Neuronal stem cell (in vitro differentiated cells): ENCODE data around the gene PFKFB3.

Source experiments
- DNase-seq: peaks from one replicate; pipeline ENCODE4 v3.0.0-alpha.2; 2013; ENCODE audit warnings: low spot score
- H2AFZ ChIP-seq: one replicate; pipeline ENCODE4 v1.6.1; 2013; ENCODE audit warnings: mild to moderate bottlenecking, low read length, inconsistent platforms
- H2AK5ac ChIP-seq: 2 replicates; pipeline ENCODE4 v1.6.1; 2013; ENCODE audit warnings: low read depth, mild to moderate bottlenecking, inconsistent platforms, low read length, moderate library complexity, mixed read lengths
- H2BK120ac ChIP-seq: 2 replicates; pipeline ENCODE4 v1.6.1; 2013; ENCODE audit warnings: low read depth, mild to moderate bottlenecking, inconsistent platforms, low read length, moderate library complexity, mixed read lengths
- H2BK12ac ChIP-seq: one replicate; pipeline ENCODE4 v1.6.1; 2013; ENCODE audit warnings: low read length, inconsistent platforms
- H2BK15ac ChIP-seq: 2 replicates; pipeline ENCODE4 v1.6.1; 2013; ENCODE audit warnings: mild to moderate bottlenecking, low read length, inconsistent platforms, mixed read lengths
- H2BK5ac ChIP-seq: one replicate; pipeline ENCODE4 v1.6.1; 2013; ENCODE audit warnings: inconsistent platforms, mild to moderate bottlenecking, low read length, moderate library complexity
- H3K14ac ChIP-seq: one replicate; pipeline ENCODE4 v1.6.1; 2013; ENCODE audit warnings: low read length, inconsistent platforms
- H3K18ac ChIP-seq: 2 replicates; pipeline ENCODE4 v1.6.1; 2013; ENCODE audit warnings: low read length, inconsistent platforms
- H3K23ac ChIP-seq: 2 replicates; pipeline ENCODE4 v1.6.1; 2013; ENCODE audit warnings: low read depth, mild to moderate bottlenecking, mixed read lengths, low read length, inconsistent platforms; ENCODE audit not compliant: poor library complexity
- H3K27ac ChIP-seq: replicated peaks from 3 replicates; pipeline ENCODE4 v1.5.1; 2013; ENCODE audit warnings: low read length, inconsistent platforms
- H3K27me3 ChIP-seq, 3 experiments: 2 replicates each; pipeline ENCODE4 v1.6.1; 2013; ENCODE audit warnings: low read length in 3 of 3, mild to moderate bottlenecking in 2 of 3, inconsistent platforms in 1 of 3, low read depth in 1 of 3, mixed read lengths in 1 of 3, moderate library complexity in 1 of 3; ENCODE audit not compliant: control insufficient read depth in 3 of 3, insufficient read depth in 3 of 3
- H3K36me3 ChIP-seq, 2 donors: replicated peaks in 1 of 2; 2 replicates each; pipeline ENCODE4 v1.6.1; 2013; ENCODE audit warnings: low read length in 2 of 2; ENCODE audit not compliant: control insufficient read depth in 2 of 2, insufficient read depth in 2 of 2
- H3K4ac ChIP-seq: 2 replicates; pipeline ENCODE4 v1.6.1; 2013; ENCODE audit warnings: inconsistent platforms, mild to moderate bottlenecking, low read length, moderate library complexity
- H3K4me1 ChIP-seq, 2 donors: 1 replicate in 1 of 2; 2 replicates in 1 of 2; pipeline ENCODE4 v1.6.1; 2013; ENCODE audit warnings: low read length in 2 of 2, low read depth in 1 of 2; ENCODE audit not compliant: control insufficient read depth in 2 of 2, insufficient read depth in 1 of 2
- H3K4me2 ChIP-seq: one replicate; pipeline ENCODE4 v1.6.1; 2013; ENCODE audit warnings: mild to moderate bottlenecking, low read length, inconsistent platforms; ENCODE audit not compliant: insufficient read depth, poor library complexity, severe bottlenecking
- H3K4me3 ChIP-seq, 2 donors: 2 replicates each; pipeline ENCODE4 v1.5.1; 2013; ENCODE audit warnings: low read length in 2 of 2, mild to moderate bottlenecking in 2 of 2, inconsistent platforms in 1 of 2, moderate library complexity in 1 of 2
- H3K79me1 ChIP-seq: one replicate; pipeline ENCODE4 v1.6.1; 2013; ENCODE audit warnings: low read depth, mild to moderate bottlenecking, inconsistent platforms, low read length, moderate library complexity
- H3K9ac ChIP-seq: one replicate; pipeline ENCODE4 v1.6.1; 2013; ENCODE audit warnings: mild to moderate bottlenecking, low read depth, low read length, inconsistent platforms; ENCODE audit not compliant: poor library complexity
- H3K9me3 ChIP-seq, 2 donors: replicated peaks in 1 of 2; 2 replicates each; pipeline versions ENCODE3 to v1.6.1; 2013; ENCODE audit warnings: low read length in 2 of 2, mild to moderate bottlenecking in 2 of 2, inconsistent platforms in 1 of 2, low read depth in 1 of 2, mixed read lengths in 1 of 2, moderate library complexity in 1 of 2; ENCODE audit not compliant: control insufficient read depth in 2 of 2, insufficient read depth in 1 of 2
- H4K8ac ChIP-seq: one replicate; pipeline ENCODE4 v1.6.1; 2013; ENCODE audit warnings: low read depth, mild to moderate bottlenecking, inconsistent platforms, low read length, moderate library complexity
- H4K91ac ChIP-seq: one replicate; pipeline ENCODE4 v1.6.1; 2013; ENCODE audit warnings: low read length, low read depth, mild to moderate bottlenecking, inconsistent platforms; ENCODE audit not compliant: poor library complexity
- WGBS, 2 donors: extraction: QIAGEN DNeasy Blood & Tissue Kit; methylation state at CpG; one replicate each; pipeline ENCODE4 v1.1.7; 2013; ENCODE audit warnings: missing lambda C conversion rate in 2 of 2, mixed read lengths in 1 of 2; ENCODE audit not compliant: insufficient read length in 2 of 2, insufficient replicate concordance in 1 of 2; ENCODE audit errors: extremely low coverage in 2 of 2; 5-methylcytosine and 5-hydroxymethylcytosine counted together

Gene PFKFB3

GRCh38 chr10:6218692-6219493, 16.2 kb downstream of the PFKFB3 start:
- no peak overlapping the region for H2BK120ac ChIP-seq
- WGBS, 2 donors: no CpG with 5 or more reads among the region's 24 CpGs
- no peak overlapping the region for H3K23ac ChIP-seq
- H3K18ac ChIP-seq: peak overlapping the region; percentile 79
- H2BK15ac ChIP-seq: peak overlapping the region; percentile 27
- no peaks in the 10 kb centered on the region for H3K27me3 ChIP-seq
- H3K14ac ChIP-seq: peak overlapping the region; percentile 92
- H3K4me3 ChIP-seq: no peak overlapping the region
- peak overlapping the region; percentile 77 for H3K27ac ChIP-seq
- no peak overlapping the region for H4K8ac ChIP-seq
- peak overlapping the region; percentile 48 for H2BK5ac ChIP-seq
- no peak overlapping the region for H2AK5ac ChIP-seq
- no peak overlapping the region for H3K4me2 ChIP-seq
- peak; percentile 17 for DNase-seq
- H3K36me3 ChIP-seq: peaks cover 72 to 96% of the 10 kb centered on the region in 2 donors
- H3K9ac ChIP-seq: no peak overlapping the region
- H3K79me1 ChIP-seq: peaks cover 15% of the 10 kb centered on the region
- H4K91ac ChIP-seq: no peak overlapping the region
- H2AFZ ChIP-seq: no peak overlapping the region
- peaks cover 0 to 8% of the 10 kb centered on the region in 2 donors for H3K4me1 ChIP-seq
- peaks cover 0 to 2% of the 10 kb centered on the region in 2 donors for H3K9me3 ChIP-seq
- no peak overlapping the region for H3K4ac ChIP-seq
- no peak overlapping the region for H2BK12ac ChIP-seq

GRCh38 chr10:6219494-6219836, 16.7 kb downstream of the PFKFB3 start:
- peak overlapping the region; percentile 30 for H3K27ac ChIP-seq
- H3K4me2 ChIP-seq: no peak overlapping the region
- no peak overlapping the region for H3K4me3 ChIP-seq
- no peak overlapping the region for H2BK120ac ChIP-seq
- H3K4ac ChIP-seq: no peak overlapping the region
- no peak for DNase-seq
- H4K91ac ChIP-seq: no peak overlapping the region
- no peak overlapping the region for H3K23ac ChIP-seq
- no peak overlapping the region for H3K9ac ChIP-seq
- H4K8ac ChIP-seq: no peak overlapping the region
- peaks cover 13% of the 10 kb centered on the region for H3K79me1 ChIP-seq
- no peak overlapping the region for H2AK5ac ChIP-seq
- peaks cover 71 to 96% of the 10 kb centered on the region in 2 donors for H3K36me3 ChIP-seq
- H3K18ac ChIP-seq: no peak overlapping the region
- no peak overlapping the region for H2BK12ac ChIP-seq
- no peak overlapping the region for H2AFZ ChIP-seq
- H3K4me1 ChIP-seq: peaks cover 0 to 8% of the 10 kb centered on the region in 2 donors
- no peaks in the 10 kb centered on the region for H3K27me3 ChIP-seq
- no peak overlapping the region for H2BK15ac ChIP-seq
- H3K14ac ChIP-seq: no peak overlapping the region
- no CpG with 5 or more reads among the region's 10 CpGs for WGBS, 2 donors
- peak overlapping the region; percentile 48 for H2BK5ac ChIP-seq
- H3K9me3 ChIP-seq: peaks cover 0 to 1% of the 10 kb centered on the region in 2 donors

GRCh38 chr10:6220418-6221191, 17.9 kb downstream of the PFKFB3 start:
- WGBS, 2 donors: no CpG with 5 or more reads among the region's 32 CpGs
- H2BK120ac ChIP-seq: no peak overlapping the region
- H3K36me3 ChIP-seq: peaks cover 73 to 96% of the 10 kb centered on the region in 2 donors
- H2BK5ac ChIP-seq: no peak overlapping the region
- H2AFZ ChIP-seq: no peak overlapping the region
- no peak overlapping the region for H3K14ac ChIP-seq
- H3K4ac ChIP-seq: no peak overlapping the region
- peaks cover 0 to 1% of the 10 kb centered on the region in 2 donors for H3K9me3 ChIP-seq
- H3K23ac ChIP-seq: peak overlapping the region; percentile 75
- no peak overlapping the region for H4K91ac ChIP-seq
- peaks cover 0 to 8% of the 10 kb centered on the region in 2 donors for H3K4me1 ChIP-seq
- H2BK15ac ChIP-seq: no peak overlapping the region
- DNase-seq: no peak
- no peak overlapping the region for H3K4me3 ChIP-seq
- no peak overlapping the region for H3K4me2 ChIP-seq
- H2AK5ac ChIP-seq: no peak overlapping the region
- H4K8ac ChIP-seq: no peak overlapping the region
- no peak overlapping the region for H2BK12ac ChIP-seq
- H3K79me1 ChIP-seq: peaks cover 11% of the 10 kb centered on the region
- no peak overlapping the region for H3K27ac ChIP-seq
- H3K27me3 ChIP-seq: no peaks in the 10 kb centered on the region
- peak overlapping the region; percentile 68 for H3K18ac ChIP-seq
- H3K9ac ChIP-seq: no peak overlapping the region
